ENCODE results near the gene UBL7. TPM values are rescaled to one million over a fixed set of nuclear protein-coding genes. Genes with fewer than 3 reads are reported as not detected.

UBL7 gene
- total RNA-seq, 3 donors from 2014 or later: 29.5 to 43.5 (median 37.6) TPM

- intact Hi-C loops (cut with DNase I, micrococcal nuclease): no loop called here
- Histone ChIP-seq H3K36me3 (ENCODE audit: low read depth) (no peaks in the 10 kb centered on the region), H3K4me3 (no peak overlapping the region), H3K9me3 (no peaks in the 10 kb centered on the region), H3K4me1 (ENCODE audit: low read depth) (no peaks in the 10 kb centered on the region)
- DNase-seq: no peak
- no peak for TF ChIP-seq CTCF (IDR thresholded peaks at IDR 0.05)
- ATAC-seq: no peak
Observed at GRCh38 chr15:74425630-74426029, 35.3 kb downstream of the UBL7 start.

GRCh38 chr15:74424901-74425528, 35.9 kb downstream of the UBL7 start:
- H3K9me3 ChIP-seq: no peaks in the 10 kb centered on the region
- ATAC-seq (no peak), DNase-seq (no peak)
- intact Hi-C loops (cut with DNase I, micrococcal nuclease): no loop called here
- H3K4me3 ChIP-seq: no peak overlapping the region
- no peaks in the 10 kb centered on the region for H3K36me3 ChIP-seq (ENCODE audit: low read depth)
- TF ChIP-seq CTCF (IDR thresholded peaks at IDR 0.05): no peak
- H3K4me1 ChIP-seq (ENCODE audit: low read depth): no peaks in the 10 kb centered on the region

DNA sequence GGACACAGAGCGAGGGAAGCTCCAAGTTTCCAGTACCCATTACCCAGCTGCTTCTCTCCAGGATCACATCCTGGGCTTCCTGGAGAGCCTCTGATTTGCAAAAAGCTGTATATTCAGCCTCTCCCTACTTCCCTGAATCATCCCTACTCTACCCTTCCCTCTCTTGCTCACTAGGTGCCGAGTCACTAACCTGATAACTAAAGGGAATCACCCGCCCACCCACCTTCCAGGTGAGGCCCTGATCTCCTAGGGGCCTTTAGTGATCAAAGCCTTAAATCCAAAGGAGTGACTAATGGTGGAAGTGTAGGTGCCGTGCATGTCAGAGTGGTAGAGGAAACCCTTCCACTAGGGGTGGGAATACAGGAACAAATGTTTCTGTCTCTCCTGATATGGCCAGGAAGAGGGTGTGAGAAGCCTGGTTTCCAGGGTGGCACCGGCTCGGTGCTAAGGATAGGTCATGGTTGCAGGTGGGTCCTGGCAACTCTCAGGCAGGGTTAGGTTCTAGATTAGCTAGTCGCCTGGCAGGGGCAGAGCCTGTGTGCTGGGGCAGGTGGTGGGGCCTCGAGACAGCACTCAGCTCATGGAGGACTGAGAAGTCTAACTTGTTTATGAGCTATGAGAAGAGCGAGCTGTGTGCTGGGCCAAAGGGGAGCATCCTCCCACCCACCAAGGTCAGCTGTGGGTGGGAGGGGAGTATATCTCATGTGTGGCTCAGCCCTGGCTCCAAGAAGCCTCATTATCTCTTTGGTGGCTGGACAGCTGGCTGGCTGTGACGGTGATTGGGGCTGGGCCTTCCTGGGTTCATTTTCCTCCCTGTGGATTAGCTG, 37.3 kb downstream of the UBL7 start:
- ATAC-seq (no peak), DNase-seq (no peak)
- H3K4me3 ChIP-seq: no peak overlapping the region
- H3K36me3 ChIP-seq (ENCODE audit: low read depth): no peaks in the 10 kb centered on the region
- H3K4me1 ChIP-seq (ENCODE audit: low read depth): no peaks in the 10 kb centered on the region
- H3K9me3 ChIP-seq: no peaks in the 10 kb centered on the region
- intact Hi-C loops (cut with DNase I, micrococcal nuclease): no loop called here
- no peak for TF ChIP-seq CTCF (IDR thresholded peaks at IDR 0.05)

DNA sequence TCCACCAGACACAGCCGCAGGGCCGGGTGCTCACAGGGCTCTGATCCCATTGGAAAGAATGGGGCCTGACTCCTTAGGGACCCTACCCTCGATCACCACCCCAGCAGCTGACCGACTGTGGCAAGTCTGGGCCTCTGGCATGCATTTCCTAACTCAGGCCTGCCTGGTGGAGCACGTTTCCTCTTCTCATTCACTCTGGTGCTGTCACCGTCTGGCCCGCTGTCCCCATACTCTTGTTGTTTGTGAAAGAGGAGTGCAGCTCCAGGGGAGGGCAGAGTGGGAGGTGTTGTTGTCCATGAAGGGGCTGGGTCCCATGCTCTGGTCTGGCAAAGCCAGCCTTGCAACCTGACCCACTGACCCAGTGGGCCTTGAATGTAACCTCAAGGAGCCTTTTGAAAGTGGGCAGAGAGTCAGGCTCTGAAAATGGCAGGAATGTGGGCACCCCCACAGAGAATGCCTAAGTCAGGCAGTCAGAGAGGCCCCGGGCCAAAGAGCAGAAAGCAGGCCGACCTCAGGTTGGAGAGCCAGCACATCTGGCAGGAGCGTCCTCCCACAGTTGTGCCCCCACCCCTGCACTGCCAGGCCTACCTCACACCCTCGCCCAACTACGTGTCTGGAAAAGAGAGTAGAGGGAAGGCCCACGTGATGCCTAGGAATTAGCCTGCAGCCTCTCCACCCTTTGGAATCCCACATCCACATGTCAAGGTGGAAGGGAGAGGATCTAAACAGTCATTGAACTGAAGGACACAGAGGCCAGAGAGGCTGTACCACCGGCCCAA, 38.1 kb downstream of the UBL7 start:
- DNase-seq (no peak), ATAC-seq (peak; percentile 9)
- Histone ChIP-seq H3K4me1 (ENCODE audit: low read depth) (no peaks in the 10 kb centered on the region), H3K4me3 (no peak overlapping the region), H3K36me3 (ENCODE audit: low read depth) (no peaks in the 10 kb centered on the region), H3K9me3 (no peaks in the 10 kb centered on the region)
- no peak for TF ChIP-seq CTCF (IDR thresholded peaks at IDR 0.05)
- intact Hi-C loops (cut with DNase I, micrococcal nuclease): no loop called here

DNA sequence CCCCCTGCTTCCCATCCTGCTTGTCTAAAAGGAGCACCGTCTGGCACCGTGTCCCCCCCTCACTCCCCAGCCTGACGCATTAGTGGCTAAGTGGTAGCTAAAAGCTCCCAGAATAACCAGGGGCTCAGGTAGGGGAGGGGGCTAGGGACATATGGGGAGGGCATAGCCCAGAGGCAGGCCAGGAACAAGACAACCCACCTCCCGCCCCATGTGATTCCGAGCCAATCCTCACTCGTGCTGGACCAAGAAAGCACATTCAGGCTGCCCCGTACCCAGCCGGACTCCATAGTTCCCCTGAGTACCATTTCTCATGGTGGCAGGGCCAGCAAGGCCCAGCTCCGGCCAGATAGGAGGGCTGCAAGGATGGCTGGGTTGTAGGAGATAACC, 38.7 kb downstream of the UBL7 start:
- Histone ChIP-seq H3K4me3 (no peak overlapping the region), H3K4me1 (ENCODE audit: low read depth) (no peaks in the 10 kb centered on the region), H3K9me3 (no peaks in the 10 kb centered on the region), H3K36me3 (ENCODE audit: low read depth) (no peaks in the 10 kb centered on the region)
- no peak for TF ChIP-seq CTCF (IDR thresholded peaks at IDR 0.05)
- intact Hi-C loops (cut with DNase I, micrococcal nuclease): no loop called here
- DNase-seq: no peak
- no peak for ATAC-seq
